Gastrocnemius medialis (tissue), 4 donors: ENCODE measurements around the gene HACD2.

Experiments
- POLR2A ChIP-seq, 2 donors: fragments of 450-650 bp; IDR thresholded peaks; one replicate each; pipeline ENCODE4 v1.6.1; 2017; ENCODE audit warnings: antibody characterized with exemption in 2 of 2, mild to moderate bottlenecking in 2 of 2, moderate library complexity in 2 of 2
- TF ChIP-seq, protein P1 (sequence below), 5 experiments: fragments of 450-650 bp in 3 of 5; fragments of 200-600 bp in 2 of 5; sonication (generic) in 2 of 5; IDR thresholded peaks in 4 of 5; conservative IDR thresholded peaks in 1 of 5; 1 replicate in 4 of 5; 2 replicates in 1 of 5; pipeline ENCODE4 v1.5.1; 2016 to 2019; ENCODE audit warnings: antibody characterized with exemption in 5 of 5, mild to moderate bottlenecking in 3 of 5, moderate library complexity in 3 of 5

GRCh38 chr3:123533554-123534159 lies 51.2 kb downstream of the HACD2 start:
- TF ChIP-seq, protein P1, sequence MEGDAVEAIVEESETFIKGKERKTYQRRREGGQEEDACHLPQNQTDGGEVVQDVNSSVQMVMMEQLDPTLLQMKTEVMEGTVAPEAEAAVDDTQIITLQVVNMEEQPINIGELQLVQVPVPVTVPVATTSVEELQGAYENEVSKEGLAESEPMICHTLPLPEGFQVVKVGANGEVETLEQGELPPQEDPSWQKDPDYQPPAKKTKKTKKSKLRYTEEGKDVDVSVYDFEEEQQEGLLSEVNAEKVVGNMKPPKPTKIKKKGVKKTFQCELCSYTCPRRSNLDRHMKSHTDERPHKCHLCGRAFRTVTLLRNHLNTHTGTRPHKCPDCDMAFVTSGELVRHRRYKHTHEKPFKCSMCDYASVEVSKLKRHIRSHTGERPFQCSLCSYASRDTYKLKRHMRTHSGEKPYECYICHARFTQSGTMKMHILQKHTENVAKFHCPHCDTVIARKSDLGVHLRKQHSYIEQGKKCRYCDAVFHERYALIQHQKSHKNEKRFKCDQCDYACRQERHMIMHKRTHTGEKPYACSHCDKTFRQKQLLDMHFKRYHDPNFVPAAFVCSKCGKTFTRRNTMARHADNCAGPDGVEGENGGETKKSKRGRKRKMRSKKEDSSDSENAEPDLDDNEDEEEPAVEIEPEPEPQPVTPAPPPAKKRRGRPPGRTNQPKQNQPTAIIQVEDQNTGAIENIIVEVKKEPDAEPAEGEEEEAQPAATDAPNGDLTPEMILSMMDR (IDR thresholded peaks at IDR 0.05 in 4 of 5, conservative IDR thresholded peaks at IDR 0.05 in 1 of 5) = no peak
- no peak for TF ChIP-seq POLR2A (IDR thresholded peaks at IDR 0.05)
